Kidney epithelial cell (primary cell): ENCODE data around the gene DSTYK. TPM values are rescaled to one million over a fixed set of nuclear protein-coding genes. Genes with fewer than 3 reads are reported as not detected.

Experiments
- DNase-seq: peaks from one replicate; pipeline ENCODE4 v3.0.0-alpha.2; 2010; ENCODE audit warnings: low read depth
- H3K27me3 ChIP-seq: 2 replicates; pipeline ENCODE4 v1.6.0; 2011; ENCODE audit warnings: low read length; ENCODE audit not compliant: control insufficient read depth, insufficient read depth
- H3K36me3 ChIP-seq: 2 replicates; pipeline ENCODE4 v1.5.1; 2011; ENCODE audit warnings: low read length; ENCODE audit not compliant: control insufficient read depth, insufficient read depth
- H3K4me3 ChIP-seq: 2 replicates; pipeline ENCODE4 v1.5.1; 2011; ENCODE audit warnings: low read depth, mild to moderate bottlenecking, control low read depth, low read length
- total RNA-seq: library from RNA; depleted of rRNA; stranded (reverse); fragments of >200 nt; gene quantifications from 2 replicates; pipeline ENCODE4 v1.2.3, GENCODE V29; 2015
- TF ChIP-seq, protein P1 (sequence below): IDR thresholded peaks from 2 replicates; pipeline ENCODE4 v1.5.1; 2011; ENCODE audit warnings: mild to moderate bottlenecking, moderate library complexity, low read length, control low read depth, inconsistent platforms; ENCODE audit not compliant: insufficient read depth, poor library complexity, severe bottlenecking

DSTYK gene
- total RNA-seq, 1 donor from 2014 or later = 13.8 TPM

DNA sequence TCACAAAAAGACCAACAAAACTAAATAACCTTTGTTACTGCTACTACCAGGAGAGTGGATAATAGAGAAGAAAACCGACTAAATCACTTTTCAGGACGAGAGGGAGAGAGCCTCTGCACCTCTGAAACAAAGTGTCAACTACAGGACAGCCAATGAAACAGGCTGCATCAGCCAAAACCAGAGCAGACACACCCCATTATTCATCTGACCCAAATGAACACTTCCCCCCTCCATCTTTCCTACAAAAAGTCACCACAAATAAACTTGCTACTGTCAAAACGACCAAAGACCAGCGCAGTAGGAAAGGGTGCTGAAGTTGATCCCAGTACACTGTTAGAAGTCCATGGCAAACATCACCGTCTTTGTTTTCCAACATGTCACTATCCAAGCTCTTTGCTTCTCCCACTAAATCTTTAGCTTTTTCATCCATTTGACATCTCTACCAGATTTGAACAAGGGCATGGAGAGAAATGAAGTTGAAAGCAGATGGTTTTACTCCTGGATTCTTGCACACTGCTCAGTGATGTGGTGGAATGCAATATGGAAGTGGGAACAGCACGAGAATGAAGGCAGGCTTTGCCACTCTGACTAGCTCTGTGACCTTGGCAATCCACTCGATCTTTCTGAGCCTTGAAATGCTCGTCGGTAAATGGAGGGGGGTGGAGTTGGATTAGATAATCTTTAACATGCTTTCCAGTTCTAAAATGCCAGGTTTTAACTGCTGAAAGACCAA, 20.5 kb downstream of the DSTYK start:
- Histone ChIP-seq H3K27me3 (no peaks in the 10 kb centered on the region), H3K36me3 (no peaks in the 10 kb centered on the region), H3K4me3 (no peak overlapping the region)
- no peak for DNase-seq
- TF ChIP-seq, protein P1, sequence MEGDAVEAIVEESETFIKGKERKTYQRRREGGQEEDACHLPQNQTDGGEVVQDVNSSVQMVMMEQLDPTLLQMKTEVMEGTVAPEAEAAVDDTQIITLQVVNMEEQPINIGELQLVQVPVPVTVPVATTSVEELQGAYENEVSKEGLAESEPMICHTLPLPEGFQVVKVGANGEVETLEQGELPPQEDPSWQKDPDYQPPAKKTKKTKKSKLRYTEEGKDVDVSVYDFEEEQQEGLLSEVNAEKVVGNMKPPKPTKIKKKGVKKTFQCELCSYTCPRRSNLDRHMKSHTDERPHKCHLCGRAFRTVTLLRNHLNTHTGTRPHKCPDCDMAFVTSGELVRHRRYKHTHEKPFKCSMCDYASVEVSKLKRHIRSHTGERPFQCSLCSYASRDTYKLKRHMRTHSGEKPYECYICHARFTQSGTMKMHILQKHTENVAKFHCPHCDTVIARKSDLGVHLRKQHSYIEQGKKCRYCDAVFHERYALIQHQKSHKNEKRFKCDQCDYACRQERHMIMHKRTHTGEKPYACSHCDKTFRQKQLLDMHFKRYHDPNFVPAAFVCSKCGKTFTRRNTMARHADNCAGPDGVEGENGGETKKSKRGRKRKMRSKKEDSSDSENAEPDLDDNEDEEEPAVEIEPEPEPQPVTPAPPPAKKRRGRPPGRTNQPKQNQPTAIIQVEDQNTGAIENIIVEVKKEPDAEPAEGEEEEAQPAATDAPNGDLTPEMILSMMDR = no peak

DNA sequence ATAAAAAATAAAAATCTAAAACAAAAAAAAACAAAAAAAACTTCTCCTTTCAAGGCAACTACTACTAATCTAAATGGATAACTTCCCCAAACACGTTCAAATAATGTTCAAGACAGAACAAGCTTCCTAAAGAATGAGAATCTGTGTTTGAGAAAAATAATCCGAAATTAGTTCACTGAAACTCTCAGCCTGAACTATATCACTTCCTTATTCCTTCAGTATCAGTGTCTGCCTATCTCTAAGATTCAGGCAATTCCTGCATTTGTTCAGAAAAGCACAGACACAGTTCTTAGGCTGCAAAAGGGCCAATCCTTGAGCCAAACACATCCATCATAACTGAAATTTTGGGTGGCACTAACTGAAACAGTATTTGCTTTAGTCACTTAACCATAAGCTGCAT, 22.4 kb downstream of the DSTYK start:
- no peak for DNase-seq
- Histone ChIP-seq H3K36me3 (no peaks in the 10 kb centered on the region), H3K27me3 (no peaks in the 10 kb centered on the region), H3K4me3 (no peak overlapping the region)
- TF ChIP-seq, protein P1 = no peak

DNA sequence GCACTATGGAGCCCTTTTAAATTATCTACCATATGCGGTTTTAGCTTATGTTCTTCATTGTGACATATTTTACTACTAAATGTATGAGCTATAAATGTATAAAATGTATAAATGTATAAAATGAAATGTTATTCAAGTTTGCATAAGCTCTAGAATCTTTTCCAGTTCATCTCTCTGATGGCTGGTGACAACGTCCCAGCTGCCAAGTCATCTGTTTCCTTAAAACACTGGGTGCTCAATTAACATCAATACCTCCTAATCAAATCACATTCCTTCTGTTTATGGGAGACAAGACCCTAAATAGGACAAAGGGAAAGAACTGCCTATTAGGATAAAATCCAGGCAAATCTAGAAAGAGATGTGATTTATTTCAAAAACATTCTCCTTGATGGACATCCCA, 22.9 kb downstream of the DSTYK start:
- H3K4me3 ChIP-seq = no peak overlapping the region
- no peak for DNase-seq
- TF ChIP-seq, protein P1 = no peak
- no peaks in the 10 kb centered on the region for H3K36me3 ChIP-seq
- no peaks in the 10 kb centered on the region for H3K27me3 ChIP-seq

DNA sequence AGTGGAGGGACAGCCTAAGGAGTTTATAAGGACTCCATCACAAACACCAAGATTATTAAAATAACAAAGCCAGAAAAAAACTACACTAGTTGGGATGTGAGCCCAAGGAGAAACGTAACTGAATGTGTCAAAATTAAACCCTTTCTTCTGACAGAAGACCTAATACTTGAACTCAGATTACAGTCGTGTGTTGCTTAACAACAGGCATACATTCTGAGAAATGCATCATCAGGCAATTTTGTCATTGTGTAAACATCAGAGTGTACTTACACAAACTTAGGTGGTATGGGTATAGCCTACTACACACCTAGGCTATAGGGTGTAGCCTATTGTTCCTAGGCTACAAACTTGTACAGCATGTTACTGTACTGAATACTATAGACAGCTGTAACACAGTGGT, 23.4 kb downstream of the DSTYK start:
- Histone ChIP-seq H3K4me3 (no peak overlapping the region), H3K36me3 (no peaks in the 10 kb centered on the region), H3K27me3 (no peaks in the 10 kb centered on the region)
- TF ChIP-seq, protein P1 = no peak
- no peak for DNase-seq

DNA sequence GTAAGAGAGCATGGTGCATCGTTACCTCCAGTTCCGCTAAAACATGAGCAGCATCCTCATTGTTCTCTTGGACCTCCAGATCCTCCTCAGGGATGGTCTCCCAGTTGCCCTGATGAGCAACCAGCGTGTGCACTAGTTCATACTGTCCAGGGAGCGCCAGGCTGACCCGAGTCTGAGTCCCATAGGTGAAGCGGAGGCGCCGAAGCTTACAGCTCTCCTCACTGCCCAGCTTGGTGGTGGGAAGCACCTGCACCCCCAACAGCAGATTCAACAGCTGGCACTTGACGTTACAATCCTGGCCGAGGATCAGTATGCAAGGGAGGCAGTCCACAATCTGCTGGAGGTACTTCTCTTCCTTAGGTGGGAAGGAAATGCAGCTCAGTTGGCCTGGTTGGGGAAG, 24.1 kb downstream of the DSTYK start:
- no peak overlapping the region for H3K4me3 ChIP-seq
- TF ChIP-seq, protein P1 = no peak
- no peaks in the 10 kb centered on the region for H3K27me3 ChIP-seq
- no peaks in the 10 kb centered on the region for H3K36me3 ChIP-seq
- DNase-seq = no peak

DNA sequence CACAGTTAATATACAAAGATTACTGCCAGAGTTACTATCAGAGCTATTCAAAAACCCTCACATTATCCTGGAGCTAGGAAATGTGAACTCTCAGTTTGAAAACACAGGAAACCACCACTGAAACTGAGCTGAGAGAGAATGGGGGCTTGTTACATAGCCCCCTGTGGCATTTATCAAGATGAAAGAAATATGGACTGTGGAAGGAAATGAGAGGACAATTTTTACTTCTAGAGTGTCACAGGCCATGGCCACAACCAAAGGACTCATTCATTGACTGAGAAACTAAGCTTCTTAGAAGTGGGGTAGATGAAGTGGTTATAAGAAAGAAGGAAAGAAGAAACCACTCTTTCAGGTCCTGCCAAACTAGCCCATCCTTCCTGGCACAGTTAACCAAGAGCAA, 25.3 kb downstream of the DSTYK start:
- TF ChIP-seq, protein P1 = no peak
- H3K36me3 ChIP-seq = no peaks in the 10 kb centered on the region
- no peaks in the 10 kb centered on the region for H3K27me3 ChIP-seq

More for the DNA sequence above, 25.3 kb downstream of the DSTYK start:
- H3K4me3 ChIP-seq = no peak overlapping the region
- DNase-seq = no peak
